ENCODE measurements around the gene DNAH6. TPM values are rescaled to one million over a fixed set of nuclear protein-coding genes. Genes with fewer than 3 reads are reported as not detected.

Gene DNAH6
- total and polyA plus RNA-seq, 9 of the 15 experiments (the other 6 are each of a cell fraction or from before 2014, with no cell fraction given), result 0.01 to 0.04 (median 0.01) TPM; not detected in 5

GRCh38 chr2:84785950-84786349, 269.7 kb downstream of the DNAH6 start:
- Histone ChIP-seq H3K27me3 (ENCODE audit: control insufficient read depth in 2 of 2, insufficient read depth in 2 of 2, low read length in 2 of 2) (no peaks in the 10 kb centered on the region), H3K4me3 (no peak overlapping the region), H3K9me3 (replicated peaks; ENCODE audit: control insufficient read depth, insufficient read depth, low read depth, low read length) (no peaks in the 10 kb centered on the region; the same call in 1 of the 2 replicates), H3K79me2 (ENCODE audit: control insufficient read depth, insufficient read depth, low read length) (no peaks in the 10 kb centered on the region), H3K36me3 (ENCODE audit: control insufficient read depth, insufficient read depth, low read length) (no peaks in the 10 kb centered on the region), H3K9me1 (ENCODE audit: control insufficient read depth, insufficient read depth, low read length) (no peaks in the 10 kb centered on the region), H3K9ac (ENCODE audit: insufficient read depth in 1 of 2, low read depth in 2 of 2, low read length in 2 of 2) (no peak overlapping the region), H4K20me1 (replicated peaks; ENCODE audit: control insufficient read depth, insufficient read depth, low read length) (no peaks in the 10 kb centered on the region), H3K4me1 (replicated peaks in 1 of 2; ENCODE audit: control insufficient read depth in 2 of 2, insufficient read depth in 2 of 2, low read length in 2 of 2) (peaks cover 0 to 8% of the 10 kb centered on the region in 2 experiments; a peak in 1 of 5 replicates), H3K27ac (ENCODE audit: extremely low read depth, low read depth, low read length) (no peak overlapping the region), H3K4me2 (ENCODE audit: insufficient read depth, low read length) (no peak overlapping the region), H2AFZ (ENCODE audit: low read depth, low read length) (no peak overlapping the region)
- DNase-seq (ENCODE audit: extremely low read depth in 1 of 4, low spot score in 3 of 4), result no peak
- BruUV-seq (replicated peaks), result no TSS peak
- POLR2A ChIA-PET, result interaction anchor here (0.7 kb wide), 1 partner anchor 77 kb away, joined by 3 read pairs; no protein-coding TSS in a partner anchor
- CTCF ChIA-PET (ENCODE audit: low intra/inter-chr PET ratio), result no interaction called here
- intact Hi-C loops (cut with micrococcal nuclease), result no loop called here
- ATAC-seq, result no peak
- in situ Hi-C loops (cut with MboI), result no loop called here
- FAIRE-seq, result no peak
- 19% methylated on average over 4 of the region's 4 CpGs for WGBS (ENCODE audit: insufficient coverage, low coverage, missing lambda C conversion rate)
- TF ChIP-seq ZNF24 (IDR thresholded peaks at IDR 0.05) (peak; percentile 75), SMARCB1 (IDR thresholded peaks at IDR 0.05; ENCODE audit: insufficient read length, low read depth) (no peak), ZNF239 (CRISPR knock-in tag; IDR thresholded peaks at IDR 0.05) (no peak)
- TF ChIP-seq, protein P1, sequence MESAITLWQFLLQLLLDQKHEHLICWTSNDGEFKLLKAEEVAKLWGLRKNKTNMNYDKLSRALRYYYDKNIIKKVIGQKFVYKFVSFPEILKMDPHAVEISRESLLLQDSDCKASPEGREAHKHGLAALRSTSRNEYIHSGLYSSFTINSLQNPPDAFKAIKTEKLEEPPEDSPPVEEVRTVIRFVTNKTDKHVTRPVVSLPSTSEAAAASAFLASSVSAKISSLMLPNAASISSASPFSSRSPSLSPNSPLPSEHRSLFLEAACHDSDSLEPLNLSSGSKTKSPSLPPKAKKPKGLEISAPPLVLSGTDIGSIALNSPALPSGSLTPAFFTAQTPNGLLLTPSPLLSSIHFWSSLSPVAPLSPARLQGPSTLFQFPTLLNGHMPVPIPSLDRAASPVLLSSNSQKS (CRISPR knock-in tag; IDR thresholded peaks at IDR 0.05), result no peak

- in situ Hi-C loops (cut with MboI) (no loop called here), intact Hi-C loops (cut with micrococcal nuclease) (no loop called here)
- no peak overlapping the region for H3K9ac ChIP-seq (ENCODE audit: insufficient read depth in 1 of 2, low read depth in 2 of 2, low read length in 2 of 2)
- CTCF ChIA-PET (ENCODE audit: low intra/inter-chr PET ratio), result no interaction called here
- H3K4me3 ChIP-seq, result no peak overlapping the region
- BruUV-seq (replicated peaks), result no TSS peak
- H3K9me3 ChIP-seq (replicated peaks; ENCODE audit: control insufficient read depth, insufficient read depth, low read depth, low read length), result no peaks in the 10 kb centered on the region
- H3K4me1 ChIP-seq (replicated peaks in 1 of 2; ENCODE audit: control insufficient read depth in 2 of 2, insufficient read depth in 2 of 2, low read length in 2 of 2), result peaks cover 0 to 8% of the 10 kb centered on the region in 2 experiments; a peak in 1 of 5 replicates
- H3K4me2 ChIP-seq (ENCODE audit: insufficient read depth, low read length), result no peak overlapping the region
- no peak for FAIRE-seq
- H3K9me1 ChIP-seq (ENCODE audit: control insufficient read depth, insufficient read depth, low read length), result no peaks in the 10 kb centered on the region
- no peaks in the 10 kb centered on the region for H3K79me2 ChIP-seq (ENCODE audit: control insufficient read depth, insufficient read depth, low read length)
- no peaks in the 10 kb centered on the region for H3K27me3 ChIP-seq (ENCODE audit: control insufficient read depth in 2 of 2, insufficient read depth in 2 of 2, low read length in 2 of 2)
- no peak overlapping the region for H2AFZ ChIP-seq (ENCODE audit: low read depth, low read length)
- no peaks in the 10 kb centered on the region for H3K36me3 ChIP-seq (ENCODE audit: control insufficient read depth, insufficient read depth, low read length)
- POLR2A ChIA-PET, result interaction anchor here (0.7 kb wide), 1 partner anchor 76 kb away, joined by 3 read pairs; no protein-coding TSS in a partner anchor
- DNase-seq (ENCODE audit: extremely low read depth in 1 of 4, low spot score in 3 of 4), result no peak
- H4K20me1 ChIP-seq (replicated peaks; ENCODE audit: control insufficient read depth, insufficient read depth, low read length), result no peaks in the 10 kb centered on the region
- ATAC-seq, result no peak
- H3K27ac ChIP-seq (ENCODE audit: extremely low read depth, low read depth, low read length), result no peak overlapping the region
- TF ChIP-seq NR2C1 (IDR thresholded peaks at IDR 0.05) (no peak), NR2C1 (tag; IDR thresholded peaks at IDR 0.05) (no peak), CREB1 (IDR thresholded peaks at IDR 0.05) (no peak), CREB1 (CRISPR knock-in tag; IDR thresholded peaks at IDR 0.05) (no peak), NFIX (CRISPR knock-in tag; IDR thresholded peaks at IDR 0.05; ENCODE audit: low read depth) (no peak), SAP30 (IDR thresholded peaks at IDR 0.05; ENCODE audit: borderline replicate concordance, insufficient read depth, low read depth, low read length, poor library complexity, severe bottlenecking) (no peak), HSF4 (CRISPR knock-in tag; IDR thresholded peaks at IDR 0.05; ENCODE audit: borderline replicate concordance) (no peak), HNRNPK (IDR thresholded peaks at IDR 0.05; ENCODE audit: low read depth, low read length, poor library complexity, severe bottlenecking) (no peak), FOXA3 (CRISPR knock-in tag; conservative IDR thresholded peaks at IDR 0.05 in 1 of 2, IDR thresholded peaks at IDR 0.05 in 1 of 2) (no peak), MEIS2 (IDR thresholded peaks at IDR 0.05; ENCODE audit: partially characterized antibody) (no peak), RNF2 (IDR thresholded peaks at IDR 0.05) (no peak), KDM5B (IDR thresholded peaks at IDR 0.05; ENCODE audit: insufficient replicate concordance, low read depth, low read length) (no peak)
These were observed 270.3 kb downstream of the DNAH6 start for GRCh38 chr2:84786601-84787000.
